Measurements from ENCODE around the gene CDKN3.
"Not testable (repeated sequence)": the region's sequence is repeated elsewhere in the genome, so short reads cannot be mapped to it uniquely, and the experiment has no call there.

CDKN3 gene

GRCh38 chr14:54451121-54451601 is 54.4 kb downstream of the CDKN3 start:
- Histone ChIP-seq H3K4me1 (peaks cover 3% of the 10 kb centered on the region), H3K27ac (no peak overlapping the region), H3K9ac (no peak overlapping the region), H3K4me3 (ENCODE audit: low read depth, low read length) (no peak overlapping the region), H3K27me3 (ENCODE audit: control insufficient read depth, insufficient read depth, low read length) (no peaks in the 10 kb centered on the region), H3K9me3 (ENCODE audit: control insufficient read depth, low read length) (no peaks in the 10 kb centered on the region), H3K79me2 (no peaks in the 10 kb centered on the region), H3K36me3 (ENCODE audit: control insufficient read depth, insufficient read depth, low read length) (no peaks in the 10 kb centered on the region), H3K4me2 (ENCODE audit: low read length) (no peak overlapping the region), H2AFZ (no peak overlapping the region)
- no peak for TF ChIP-seq CTCF (IDR thresholded peaks at IDR 0.05)

GRCh38 chr14:54451961-54452360 is 55.2 kb downstream of the CDKN3 start:
- H3K27me3 ChIP-seq (ENCODE audit: control insufficient read depth, insufficient read depth, low read length): no peaks in the 10 kb centered on the region
- no peak overlapping the region for H3K27ac ChIP-seq
- H3K9ac ChIP-seq: no peak overlapping the region
- no peaks in the 10 kb centered on the region for H3K36me3 ChIP-seq (ENCODE audit: control insufficient read depth, insufficient read depth, low read length)
- no peaks in the 10 kb centered on the region for H3K4me1 ChIP-seq
- H3K9me3 ChIP-seq (ENCODE audit: control insufficient read depth, low read length): no peaks in the 10 kb centered on the region
- H3K4me2 ChIP-seq (ENCODE audit: low read length): no peak overlapping the region
- no peaks in the 10 kb centered on the region for H3K79me2 ChIP-seq
- no peak overlapping the region for H3K4me3 ChIP-seq (ENCODE audit: low read depth, low read length)
- no peak overlapping the region for H2AFZ ChIP-seq
- TF ChIP-seq CTCF (IDR thresholded peaks at IDR 0.05): no peak

GRCh38 chr14:54453252-54453651 is 56.4 kb downstream of the CDKN3 start:
- no peak overlapping the region for H2AFZ ChIP-seq
- no peaks in the 10 kb centered on the region for H3K4me1 ChIP-seq
- H3K36me3 ChIP-seq (ENCODE audit: control insufficient read depth, insufficient read depth, low read length): no peaks in the 10 kb centered on the region
- no peaks in the 10 kb centered on the region for H3K27me3 ChIP-seq (ENCODE audit: control insufficient read depth, insufficient read depth, low read length)
- H3K9me3 ChIP-seq (ENCODE audit: control insufficient read depth, low read length): no peaks in the 10 kb centered on the region
- TF ChIP-seq CTCF (IDR thresholded peaks at IDR 0.05): no peak
- H3K79me2 ChIP-seq: no peaks in the 10 kb centered on the region
- no peak overlapping the region for H3K4me3 ChIP-seq (ENCODE audit: low read depth, low read length)
- H3K4me2 ChIP-seq (ENCODE audit: low read length): no peak overlapping the region
- no peak overlapping the region for H3K27ac ChIP-seq
- no peak overlapping the region for H3K9ac ChIP-seq

DNA sequence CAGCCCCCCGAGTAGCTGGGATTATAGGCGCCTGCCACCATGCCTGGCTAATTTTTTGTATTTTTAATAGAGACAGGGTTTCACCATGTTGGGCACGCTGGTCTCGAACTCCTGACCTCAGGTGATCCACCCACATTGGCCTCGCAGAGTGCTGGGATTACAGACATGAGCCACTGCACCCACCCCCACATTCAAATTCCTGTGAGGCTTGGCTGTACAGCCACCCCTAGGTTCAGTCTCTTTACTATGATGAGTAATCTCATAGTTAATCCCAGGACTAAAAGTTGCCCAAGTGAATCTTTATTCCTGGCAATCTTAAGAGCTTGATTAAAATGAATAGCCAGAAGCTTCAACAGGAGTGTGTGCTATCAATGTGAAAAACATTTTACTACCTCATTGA is 57.2 kb downstream of the CDKN3 start:
- H3K36me3 ChIP-seq (ENCODE audit: control insufficient read depth, insufficient read depth, low read length); H3K4me3 ChIP-seq (ENCODE audit: low read depth, low read length); H3K27me3 ChIP-seq (ENCODE audit: control insufficient read depth, insufficient read depth, low read length); H3K79me2 ChIP-seq; H3K27ac ChIP-seq; H3K4me1 ChIP-seq; H3K9me3 ChIP-seq (ENCODE audit: control insufficient read depth, low read length); H3K4me2 ChIP-seq (ENCODE audit: low read length); H3K9ac ChIP-seq; H2AFZ ChIP-seq: not testable (repeated sequence)

GRCh38 chr14:54455363-54455762 is 58.6 kb downstream of the CDKN3 start:
- H3K4me3 ChIP-seq (ENCODE audit: low read depth, low read length): no peak overlapping the region
- H3K27me3 ChIP-seq (ENCODE audit: control insufficient read depth, insufficient read depth, low read length): no peaks in the 10 kb centered on the region
- H3K9ac ChIP-seq: peak overlapping the region; percentile 44
- no peak overlapping the region for H2AFZ ChIP-seq
- no peaks in the 10 kb centered on the region for H3K79me2 ChIP-seq
- H3K9me3 ChIP-seq (ENCODE audit: control insufficient read depth, low read length): no peaks in the 10 kb centered on the region
- no peaks in the 10 kb centered on the region for H3K36me3 ChIP-seq (ENCODE audit: control insufficient read depth, insufficient read depth, low read length)
- TF ChIP-seq CTCF (IDR thresholded peaks at IDR 0.05): no peak
- no peak overlapping the region for H3K4me2 ChIP-seq (ENCODE audit: low read length)
- no peaks in the 10 kb centered on the region for H3K4me1 ChIP-seq
- H3K27ac ChIP-seq: no peak overlapping the region

GRCh38 chr14:54456820-54457608 is 60.2 kb downstream of the CDKN3 start:
- H3K4me1 ChIP-seq; H2AFZ ChIP-seq; H3K9ac ChIP-seq; H3K27ac ChIP-seq; H3K36me3 ChIP-seq (ENCODE audit: control insufficient read depth, insufficient read depth, low read length); H3K4me3 ChIP-seq (ENCODE audit: low read depth, low read length); H3K4me2 ChIP-seq (ENCODE audit: low read length); H3K9me3 ChIP-seq (ENCODE audit: control insufficient read depth, low read length); H3K79me2 ChIP-seq; H3K27me3 ChIP-seq (ENCODE audit: control insufficient read depth, insufficient read depth, low read length): not testable (repeated sequence)

All from parathyroid adenoma (tissue), 2 donors.